MM.1S (cell line): ENCODE results near the gene MAGI2.

Source experiments
- DNase-seq: peaks from one replicate; pipeline ENCODE4 v3.0.0-alpha.2; 2015
- H2AFZ ChIP-seq: fragments of 300-600 bp; sonication (generic); 2 replicates; pipeline ENCODE4 v1.6.0; 2016; ENCODE audit warnings: antibody characterized with exemption, low read length
- H3F3A ChIP-seq: fragments of 300-600 bp; sonication (generic); 2 replicates; pipeline ENCODE4 v1.6.1; 2016; ENCODE audit warnings: mild to moderate bottlenecking, antibody characterized with exemption, low read length, moderate library complexity, mixed read lengths; ENCODE audit not compliant: insufficient read depth
- H3K27ac ChIP-seq: fragments of 300-600 bp; sonication (generic); 2 replicates; pipeline ENCODE4 v1.5.1; 2016; ENCODE audit warnings: mild to moderate bottlenecking, low read length
- H3K27me3 ChIP-seq: fragments of 300-600 bp; sonication (generic); replicated peaks from 2 replicates; pipeline ENCODE4 v1.6.0; 2016; ENCODE audit warnings: low read length; ENCODE audit not compliant: insufficient read depth
- H3K36me3 ChIP-seq: fragments of 300-600 bp; sonication (generic); replicated peaks from 2 replicates; pipeline ENCODE4 v1.6.1; 2016; ENCODE audit warnings: mild to moderate bottlenecking, low read length, mixed read lengths; ENCODE audit not compliant: insufficient read depth
- H3K4me1 ChIP-seq: fragments of 300-600 bp; sonication (generic); 2 replicates; pipeline ENCODE4 v1.6.1; 2016; ENCODE audit warnings: low read length, mixed read lengths
- H3K4me2 ChIP-seq: fragments of 300-600 bp; sonication (generic); 2 replicates; pipeline ENCODE4 v1.6.0; 2016; ENCODE audit warnings: low read depth, low read length
- H3K4me3 ChIP-seq: fragments of 300-600 bp; sonication (generic); 2 replicates; pipeline ENCODE4 v1.5.1; 2016; ENCODE audit warnings: low read length, mixed read lengths
- H3K79me2 ChIP-seq: fragments of 300-600 bp; sonication (generic); 2 replicates; pipeline ENCODE4 v1.6.1; 2016; ENCODE audit warnings: mixed run types, low read length, mixed read lengths
- H3K9ac ChIP-seq: fragments of 300-600 bp; sonication (generic); 2 replicates; pipeline ENCODE4 v1.6.1; 2016; ENCODE audit warnings: low read length, mixed read lengths
- H3K9me2 ChIP-seq: fragments of 300-600 bp; sonication (generic); replicated peaks from 2 replicates; pipeline ENCODE4 v1.6.1; 2016; ENCODE audit warnings: mild to moderate bottlenecking, low read length, mixed read lengths; ENCODE audit not compliant: insufficient read depth
- H3K9me3 ChIP-seq: fragments of 300-600 bp; sonication (generic); replicated peaks from 2 replicates; pipeline ENCODE4 v1.6.1; 2016; ENCODE audit warnings: mild to moderate bottlenecking, low read length, mixed read lengths; ENCODE audit not compliant: insufficient read depth
- H4K20me1 ChIP-seq: fragments of 300-600 bp; sonication (generic); 2 replicates; pipeline ENCODE4 v1.6.1; 2016; ENCODE audit warnings: mild to moderate bottlenecking, low read length, moderate library complexity, mixed read lengths; ENCODE audit not compliant: insufficient read depth
- EZH2 ChIP-seq: fragments of 300-600 bp; sonication (generic); optimal IDR thresholded peaks from 2 replicates; pipeline ENCODE3; 2017; ENCODE audit warnings: low read depth, mild to moderate bottlenecking, antibody characterized with exemption, low read length, mixed read lengths
- EZH2phosphoT487 ChIP-seq: fragments of 300-600 bp; sonication (generic); IDR thresholded peaks from 2 replicates; pipeline ENCODE4 v1.6.1; 2018; ENCODE audit warnings: antibody characterized with exemption, low read length
- TF ChIP-seq, protein P1 (sequence below): fragments of 300-600 bp; sonication (generic); IDR thresholded peaks from 2 replicates; pipeline ENCODE4 v1.5.1; 2016; ENCODE audit warnings: antibody characterized with exemption, low read length, mixed read lengths

Gene MAGI2

GRCh38 chr7:79257959-79258358 lies 195.5 kb downstream of the MAGI2 start:
- no peak for DNase-seq

DNA sequence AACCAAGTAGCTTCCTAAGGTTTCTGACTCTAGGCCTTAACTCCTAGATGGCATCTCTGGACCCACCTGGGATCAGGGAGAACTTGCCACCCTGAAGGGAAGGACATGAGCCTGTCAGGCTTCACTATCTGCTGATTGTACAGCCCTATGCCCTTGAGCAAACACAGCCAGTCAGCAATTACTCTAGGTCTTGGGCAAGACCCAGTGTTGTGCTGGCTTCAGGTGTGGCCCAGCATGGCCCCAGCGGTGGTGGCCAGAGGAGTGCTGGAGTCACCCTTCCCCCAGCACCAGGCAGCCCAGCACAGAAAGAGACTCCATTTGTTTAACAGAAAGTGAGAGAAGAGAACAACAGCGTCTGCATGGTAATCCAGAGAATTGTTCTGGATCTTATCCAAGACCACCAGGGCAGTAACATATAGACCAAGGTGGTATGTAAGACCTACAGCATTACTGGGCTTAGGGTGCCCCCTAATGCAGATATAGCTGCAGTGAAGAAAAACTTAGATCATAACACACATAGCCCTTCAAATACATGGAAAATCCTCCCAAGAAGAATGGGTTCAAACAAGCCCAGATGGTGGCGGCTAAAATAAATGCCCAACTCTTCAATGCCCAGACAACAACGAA lies 207.7 kb downstream of the MAGI2 start:
- H3F3A ChIP-seq: no peaks in the 10 kb centered on the region
- no peaks in the 10 kb centered on the region for H3K36me3 ChIP-seq
- no peaks in the 10 kb centered on the region for H3K9me3 ChIP-seq
- no peak overlapping the region for H2AFZ ChIP-seq
- no peak overlapping the region for H3K9ac ChIP-seq
- no peak overlapping the region for H3K4me2 ChIP-seq
- no peak overlapping the region for H3K27ac ChIP-seq
- H3K9me2 ChIP-seq: no peaks in the 10 kb centered on the region
- no peak for TF ChIP-seq EZH2phosphoT487
- no peak for TF ChIP-seq EZH2
- TF ChIP-seq, protein P1, sequence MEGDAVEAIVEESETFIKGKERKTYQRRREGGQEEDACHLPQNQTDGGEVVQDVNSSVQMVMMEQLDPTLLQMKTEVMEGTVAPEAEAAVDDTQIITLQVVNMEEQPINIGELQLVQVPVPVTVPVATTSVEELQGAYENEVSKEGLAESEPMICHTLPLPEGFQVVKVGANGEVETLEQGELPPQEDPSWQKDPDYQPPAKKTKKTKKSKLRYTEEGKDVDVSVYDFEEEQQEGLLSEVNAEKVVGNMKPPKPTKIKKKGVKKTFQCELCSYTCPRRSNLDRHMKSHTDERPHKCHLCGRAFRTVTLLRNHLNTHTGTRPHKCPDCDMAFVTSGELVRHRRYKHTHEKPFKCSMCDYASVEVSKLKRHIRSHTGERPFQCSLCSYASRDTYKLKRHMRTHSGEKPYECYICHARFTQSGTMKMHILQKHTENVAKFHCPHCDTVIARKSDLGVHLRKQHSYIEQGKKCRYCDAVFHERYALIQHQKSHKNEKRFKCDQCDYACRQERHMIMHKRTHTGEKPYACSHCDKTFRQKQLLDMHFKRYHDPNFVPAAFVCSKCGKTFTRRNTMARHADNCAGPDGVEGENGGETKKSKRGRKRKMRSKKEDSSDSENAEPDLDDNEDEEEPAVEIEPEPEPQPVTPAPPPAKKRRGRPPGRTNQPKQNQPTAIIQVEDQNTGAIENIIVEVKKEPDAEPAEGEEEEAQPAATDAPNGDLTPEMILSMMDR: no peak
- no peaks in the 10 kb centered on the region for H3K27me3 ChIP-seq
- no peak for DNase-seq
- H3K4me3 ChIP-seq: no peak overlapping the region
- H3K79me2 ChIP-seq: no peaks in the 10 kb centered on the region
- H4K20me1 ChIP-seq: no peaks in the 10 kb centered on the region
- H3K4me1 ChIP-seq: no peaks in the 10 kb centered on the region

More at GRCh38 chr7:79257959-79258358, 195.5 kb downstream of the MAGI2 start:
- Histone ChIP-seq H3K9me2 (no peaks in the 10 kb centered on the region), H3K9me3 (no peaks in the 10 kb centered on the region), H3F3A (no peaks in the 10 kb centered on the region), H4K20me1 (no peaks in the 10 kb centered on the region), H3K9ac (no peak overlapping the region), H3K36me3 (no peaks in the 10 kb centered on the region), H3K27me3 (no peaks in the 10 kb centered on the region), H2AFZ (no peak overlapping the region), H3K4me1 (no peaks in the 10 kb centered on the region), H3K79me2 (no peaks in the 10 kb centered on the region), H3K4me3 (no peak overlapping the region), H3K27ac (no peak overlapping the region), H3K4me2 (no peak overlapping the region)
- TF ChIP-seq, protein P1: no peak
- TF ChIP-seq EZH2phosphoT487 (no peak), EZH2 (no peak)

DNA sequence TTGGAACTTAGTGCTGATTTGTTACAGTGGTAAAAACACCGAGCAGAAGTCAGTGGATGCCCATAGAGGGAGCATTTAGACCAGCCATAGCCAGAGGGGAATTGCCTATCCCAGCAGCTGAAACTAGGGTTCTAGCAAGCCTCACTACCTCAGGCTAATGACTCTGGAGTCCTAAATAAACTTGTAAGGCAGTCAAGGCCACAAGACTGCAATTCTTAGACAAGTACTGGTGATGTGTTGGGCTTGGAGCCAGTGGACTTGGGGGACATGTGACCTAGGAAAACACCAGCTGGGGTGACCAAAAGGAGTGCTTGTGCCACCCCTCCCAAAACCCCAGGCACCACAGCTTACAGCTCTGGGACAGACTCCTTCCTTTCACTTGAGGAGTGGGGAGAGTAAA lies 209.0 kb downstream of the MAGI2 start:
- no peak for DNase-seq

More for the DNA sequence above, 209.0 kb downstream of the MAGI2 start:
- Histone ChIP-seq H3K9me2 (no peaks in the 10 kb centered on the region), H3K27me3 (no peaks in the 10 kb centered on the region), H3K79me2 (no peaks in the 10 kb centered on the region), H3F3A (no peaks in the 10 kb centered on the region), H3K9ac (no peak overlapping the region), H3K36me3 (no peaks in the 10 kb centered on the region), H3K4me2 (no peak overlapping the region), H3K4me1 (no peaks in the 10 kb centered on the region), H3K27ac (no peak overlapping the region), H4K20me1 (no peaks in the 10 kb centered on the region), H3K9me3 (no peaks in the 10 kb centered on the region), H3K4me3 (no peak overlapping the region), H2AFZ (no peak overlapping the region)
- TF ChIP-seq EZH2 (no peak), EZH2phosphoT487 (no peak)
- TF ChIP-seq, protein P1: no peak
